OCI-M2 (cell line): Measurements from ENCODE around the gene CAMKV.
"Not testable (repeated sequence)": the region's sequence is repeated elsewhere in the genome, so short reads cannot be mapped to it uniquely, and the experiment has no call there.

ENCODE experiments used
- DNase-seq: peaks from one replicate; lab custom pipeline; 2025; ENCODE audit not compliant: unreplicated experiment; lab: John Stamatoyannopoulos, UW

Gene CAMKV, protein sequence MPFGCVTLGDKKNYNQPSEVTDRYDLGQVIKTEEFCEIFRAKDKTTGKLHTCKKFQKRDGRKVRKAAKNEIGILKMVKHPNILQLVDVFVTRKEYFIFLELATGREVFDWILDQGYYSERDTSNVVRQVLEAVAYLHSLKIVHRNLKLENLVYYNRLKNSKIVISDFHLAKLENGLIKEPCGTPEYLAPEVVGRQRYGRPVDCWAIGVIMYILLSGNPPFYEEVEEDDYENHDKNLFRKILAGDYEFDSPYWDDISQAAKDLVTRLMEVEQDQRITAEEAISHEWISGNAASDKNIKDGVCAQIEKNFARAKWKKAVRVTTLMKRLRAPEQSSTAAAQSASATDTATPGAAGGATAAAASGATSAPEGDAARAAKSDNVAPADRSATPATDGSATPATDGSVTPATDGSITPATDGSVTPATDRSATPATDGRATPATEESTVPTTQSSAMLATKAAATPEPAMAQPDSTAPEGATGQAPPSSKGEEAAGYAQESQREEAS

DNA sequence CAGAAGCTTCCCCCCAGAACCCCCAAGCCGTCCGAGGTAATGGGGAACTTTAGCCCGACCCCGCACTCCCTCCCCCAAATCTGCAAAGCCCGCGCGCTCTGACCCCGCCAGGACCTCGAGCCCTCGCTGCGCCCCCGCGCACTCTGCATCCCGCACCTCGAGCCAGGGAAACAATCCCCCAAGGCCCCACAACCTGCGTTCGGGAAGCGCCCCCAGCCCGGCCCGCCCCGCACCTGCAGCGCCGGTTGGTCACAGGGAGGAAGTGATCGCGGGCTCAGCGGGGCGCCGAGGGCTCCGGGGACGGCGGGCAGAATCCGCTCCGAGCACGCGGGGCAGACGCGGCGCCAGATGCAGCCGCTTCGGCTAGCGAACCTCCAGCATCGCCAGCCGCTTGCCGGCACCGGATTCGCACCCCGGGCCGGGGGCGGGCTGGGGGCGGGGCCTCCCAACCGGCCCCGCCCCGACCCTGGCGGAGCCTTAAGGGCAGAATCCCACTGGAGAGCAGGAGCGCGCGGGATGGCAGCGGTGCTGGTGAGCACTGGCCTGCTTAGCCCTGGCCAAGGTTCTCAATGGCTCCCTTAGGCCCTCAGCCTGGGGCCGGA lies at the start of gene CAMKV:
Gene CAMKV, minus strand, starts transcription at position 382 of the 602 bp plus-strand sequence. CDS start 7,518 bp downstream, outside the sequence.
- DNase-seq = no peak

DNA sequence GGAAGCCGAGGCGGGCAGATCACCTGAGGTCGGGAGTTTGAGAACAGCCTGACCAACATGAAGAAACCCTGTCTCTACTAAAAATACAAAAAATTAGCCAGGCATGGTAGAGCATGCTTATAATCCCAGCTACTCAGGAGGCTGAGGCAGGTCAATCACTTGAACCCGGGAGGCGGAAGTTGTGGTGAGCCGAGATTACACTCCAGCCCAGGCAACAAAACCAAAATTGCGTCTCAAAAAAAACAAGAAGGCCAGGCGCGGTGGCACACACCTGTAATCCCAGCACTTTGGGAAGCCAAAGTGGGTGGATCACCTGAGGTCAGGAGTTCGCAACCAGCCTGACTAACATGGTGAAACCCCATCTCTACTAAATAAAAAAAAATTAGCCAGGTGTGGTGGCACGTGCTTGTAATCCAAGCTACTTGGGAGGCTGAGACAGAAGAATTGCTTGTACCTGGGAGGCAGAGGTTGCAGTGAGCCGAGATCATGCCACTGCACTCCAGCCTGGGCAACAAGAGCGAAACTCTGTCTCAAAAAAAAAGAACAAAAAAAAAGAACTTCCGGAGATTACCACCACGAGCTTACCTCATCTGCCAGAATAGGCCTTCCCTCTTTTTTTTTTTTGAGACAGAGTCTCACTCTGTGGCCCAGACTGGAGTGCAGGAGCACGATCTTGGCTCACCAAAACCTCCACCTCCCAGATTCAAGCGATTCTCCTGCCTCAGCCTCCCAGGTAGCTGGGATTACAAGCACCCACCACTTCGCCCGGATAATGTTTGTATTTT lies 48.3 kb upstream of the CAMKV start:
- not testable (repeated sequence) for DNase-seq

DNA sequence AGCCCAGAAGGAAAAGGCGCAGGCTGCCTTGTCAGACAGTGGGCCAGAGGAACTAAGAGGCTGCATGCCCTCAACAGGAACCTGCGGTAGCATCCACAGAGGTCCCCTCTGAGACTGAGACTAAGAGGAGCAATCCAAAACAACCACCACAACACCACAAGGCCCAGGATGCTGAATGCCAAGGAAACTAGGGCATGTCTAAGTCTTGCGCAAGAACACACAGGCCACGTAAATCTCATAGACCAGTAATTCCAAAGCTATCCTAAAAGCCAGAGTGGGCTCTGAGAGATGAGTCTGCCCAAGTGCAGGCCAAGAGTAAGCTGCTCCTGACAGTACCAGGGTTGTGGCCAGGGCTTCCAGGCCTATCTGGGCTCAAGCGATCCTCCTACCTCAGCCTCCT lies 47.0 kb upstream of the CAMKV start:
- no peak for DNase-seq

DNA sequence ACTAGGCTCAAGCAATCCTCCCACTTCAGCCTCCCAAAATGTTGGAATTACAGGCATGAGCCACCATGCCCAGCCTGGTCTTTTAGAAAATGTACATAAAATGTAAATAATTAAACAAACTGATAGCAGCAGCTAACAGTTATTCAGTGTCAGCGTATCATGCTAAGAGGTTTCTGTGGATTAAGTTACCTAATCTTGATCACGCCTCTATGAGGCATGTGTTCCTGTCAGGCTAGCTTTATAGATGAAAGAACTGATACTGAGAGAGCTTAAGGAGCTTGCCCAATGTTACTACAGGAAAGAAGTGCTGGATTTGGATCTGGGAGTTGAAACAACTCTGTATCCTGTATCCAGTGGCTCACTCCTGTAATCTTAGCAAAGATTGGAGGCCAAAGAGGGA lies 45.2 kb upstream of the CAMKV start:
- no peak for DNase-seq

DNA sequence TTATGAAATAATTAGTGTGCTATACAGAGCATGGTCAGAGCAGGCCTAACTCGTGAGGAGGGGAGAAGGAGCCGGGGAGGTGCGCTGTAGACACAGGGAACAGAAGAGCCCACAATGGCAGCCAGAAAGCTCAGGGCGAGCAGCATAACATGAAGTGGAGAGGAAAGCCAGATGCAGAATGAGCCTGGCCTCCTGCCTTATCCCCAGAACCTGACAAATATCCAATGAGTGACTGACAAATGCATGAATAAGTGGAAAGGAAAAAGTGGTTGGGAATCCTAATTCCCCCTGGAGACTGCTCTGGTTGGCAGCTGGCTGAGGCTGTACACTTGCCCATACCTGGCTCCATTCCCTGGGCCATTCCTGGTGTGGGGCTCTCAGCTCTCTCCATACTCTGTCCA lies 43.2 kb upstream of the CAMKV start:
- no peak for DNase-seq

DNA sequence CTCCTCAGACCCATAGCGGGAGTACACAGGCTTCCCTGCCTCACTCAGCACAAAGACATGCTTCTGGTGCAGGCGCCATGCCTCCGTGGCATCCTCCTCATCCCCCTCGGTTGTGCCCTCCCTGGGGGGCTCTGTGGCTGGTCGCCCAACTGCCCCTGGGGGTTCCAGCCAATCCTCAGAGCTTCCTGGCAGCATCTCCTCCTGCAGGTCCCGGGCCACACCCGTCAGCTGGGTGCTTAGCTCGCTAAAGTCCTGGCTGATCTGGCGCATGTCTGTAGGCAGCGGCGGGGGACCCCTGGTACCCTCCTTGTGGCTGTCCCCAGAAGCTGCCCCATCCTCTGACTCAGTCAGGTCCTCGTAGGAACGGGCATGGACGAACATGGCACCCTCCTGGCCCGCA lies 41.9 kb upstream of the CAMKV start:
- DNase-seq = no peak

DNA sequence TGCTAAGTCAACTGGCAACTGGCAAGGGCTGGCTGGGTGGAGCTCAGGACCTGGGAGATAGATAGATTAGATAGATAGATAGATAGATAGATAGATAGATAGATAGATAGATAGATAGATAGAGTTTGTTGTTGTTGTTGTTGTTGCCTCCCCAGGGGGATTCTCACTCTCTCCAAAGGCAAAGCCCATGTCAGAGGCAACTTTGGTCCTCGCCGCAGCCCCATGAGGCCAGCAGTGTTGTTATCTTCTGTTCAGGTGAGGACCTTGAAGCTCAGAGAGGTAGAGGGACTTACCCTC lies 41.4 kb upstream of the CAMKV start:
- no peak for DNase-seq

DNA sequence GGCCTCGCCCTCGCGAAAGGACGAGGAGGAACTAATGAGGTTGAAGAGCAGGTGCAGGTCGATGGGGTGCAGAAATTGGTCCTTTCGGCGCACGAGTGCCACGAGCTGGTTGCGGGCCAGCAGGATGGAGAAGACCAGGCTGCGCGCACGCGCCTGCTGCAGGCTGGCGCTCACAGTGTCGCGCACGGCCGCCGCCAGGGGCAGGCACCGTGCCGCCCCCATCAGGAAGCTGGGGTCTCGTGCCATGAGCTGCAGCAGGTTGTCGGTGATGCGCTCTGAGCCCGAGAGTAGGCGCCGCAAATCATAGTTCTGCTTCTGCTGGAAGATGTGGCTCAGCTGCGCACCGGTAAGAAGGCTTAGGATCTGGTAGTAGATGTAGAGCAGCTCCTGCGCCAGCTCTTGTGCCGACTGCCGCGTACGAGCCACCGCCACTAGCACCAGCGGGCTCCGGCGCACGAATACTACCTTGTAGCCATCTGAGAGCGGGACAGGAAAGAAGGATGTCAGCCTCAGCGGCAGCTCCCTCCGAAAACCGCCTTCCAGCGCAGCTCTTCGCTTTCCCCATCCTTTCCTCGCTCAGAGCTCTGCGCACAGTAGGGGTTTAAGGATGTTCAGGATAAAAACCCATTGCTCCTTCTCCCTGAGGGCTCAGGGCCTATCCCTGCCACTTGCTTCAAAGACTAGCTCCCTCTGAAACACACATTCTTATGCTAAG lies 40.9 kb upstream of the CAMKV start:
- DNase-seq = no peak

DNA sequence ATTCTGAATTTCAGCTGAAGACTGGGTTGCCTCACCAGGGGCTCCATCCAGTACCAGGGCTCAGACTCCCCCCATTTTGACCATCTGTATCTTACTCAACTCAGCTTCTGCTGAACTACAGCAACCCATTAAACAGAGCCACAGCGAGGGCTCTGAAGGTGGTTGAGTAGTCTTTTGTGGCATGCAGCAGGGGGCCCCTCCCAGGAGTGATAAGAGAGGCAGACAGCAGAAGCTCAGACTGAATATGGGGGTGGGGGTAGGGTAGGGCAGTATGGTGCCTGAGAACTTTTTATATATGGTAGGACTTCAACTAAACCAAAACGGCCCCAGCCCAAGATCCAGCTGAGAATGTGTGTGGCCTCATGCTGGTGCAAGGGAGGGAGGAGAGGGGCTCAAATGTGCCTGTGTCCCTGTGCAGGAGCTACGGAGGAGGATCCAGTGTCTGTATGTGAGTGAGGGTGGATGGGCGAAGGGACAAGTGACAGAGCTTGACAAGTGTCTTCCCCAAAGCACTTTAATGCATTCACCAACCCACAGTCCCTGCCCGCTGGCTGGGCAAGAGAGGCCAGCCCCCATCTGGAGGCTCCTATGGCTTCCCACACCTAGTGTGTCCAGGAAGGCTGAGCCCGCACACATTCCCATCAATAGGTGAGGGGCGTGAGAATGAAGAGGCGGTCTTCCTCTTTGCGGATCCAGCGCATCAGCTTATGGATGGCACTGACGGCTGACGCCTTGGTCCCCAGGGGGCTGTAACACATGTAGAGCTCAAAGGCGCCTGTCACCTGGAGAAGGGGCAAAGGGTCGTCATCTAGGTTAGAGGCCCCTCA lies 38.9 kb upstream of the CAMKV start:
- no peak for DNase-seq

DNA sequence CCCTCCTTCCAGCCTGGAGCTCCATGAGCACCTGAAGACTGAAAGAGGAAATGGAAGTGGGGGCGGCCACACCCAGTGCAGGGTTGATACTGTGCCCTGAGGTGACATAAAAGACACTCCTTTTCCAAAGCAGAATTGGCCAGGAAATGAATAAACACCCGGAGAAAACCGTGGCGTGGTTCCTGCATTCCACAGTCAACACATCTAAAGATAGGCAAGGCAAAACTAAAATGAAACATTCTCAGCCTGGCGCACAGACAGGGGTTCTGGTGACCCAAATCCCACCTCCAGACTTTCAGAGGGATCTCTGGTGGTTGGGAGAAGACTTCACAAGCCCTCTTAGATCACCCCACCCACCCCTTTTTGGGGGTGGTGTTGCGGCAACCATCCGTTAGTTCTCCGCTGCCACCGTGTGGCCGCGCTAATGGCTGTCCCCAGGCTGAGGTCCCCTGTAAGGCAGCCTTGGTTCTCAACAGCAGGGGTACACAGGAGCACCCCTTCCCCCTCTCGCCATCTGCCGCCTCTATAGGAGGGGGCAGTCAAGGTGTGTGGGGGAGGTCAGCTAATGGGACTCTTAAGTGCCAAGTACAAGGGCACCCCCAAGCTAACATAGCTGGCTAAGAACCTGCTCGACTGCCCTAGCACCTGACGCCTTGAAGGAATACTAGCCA lies 36.5 kb upstream of the CAMKV start:
- no peak for DNase-seq

DNA sequence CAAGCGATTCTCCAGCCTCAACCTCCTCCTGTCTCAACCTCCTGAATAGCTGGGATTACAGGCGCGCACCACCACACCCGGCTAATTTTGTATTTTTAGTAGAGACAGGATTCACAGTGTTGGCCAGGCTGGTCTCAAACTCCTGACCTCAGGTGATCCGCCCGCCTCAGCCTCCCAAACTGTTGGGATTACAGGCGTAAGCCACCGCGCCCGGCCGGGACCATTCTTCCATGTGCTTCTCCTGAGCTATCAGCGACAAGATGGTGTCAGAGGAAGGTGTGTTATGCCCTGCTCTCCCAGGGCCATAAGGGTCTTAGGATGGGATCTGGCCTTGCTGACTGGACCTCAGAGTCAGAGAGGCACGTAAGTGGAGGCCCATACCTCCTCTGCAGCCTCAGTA lies 34.7 kb upstream of the CAMKV start:
- not testable (repeated sequence) for DNase-seq

DNA sequence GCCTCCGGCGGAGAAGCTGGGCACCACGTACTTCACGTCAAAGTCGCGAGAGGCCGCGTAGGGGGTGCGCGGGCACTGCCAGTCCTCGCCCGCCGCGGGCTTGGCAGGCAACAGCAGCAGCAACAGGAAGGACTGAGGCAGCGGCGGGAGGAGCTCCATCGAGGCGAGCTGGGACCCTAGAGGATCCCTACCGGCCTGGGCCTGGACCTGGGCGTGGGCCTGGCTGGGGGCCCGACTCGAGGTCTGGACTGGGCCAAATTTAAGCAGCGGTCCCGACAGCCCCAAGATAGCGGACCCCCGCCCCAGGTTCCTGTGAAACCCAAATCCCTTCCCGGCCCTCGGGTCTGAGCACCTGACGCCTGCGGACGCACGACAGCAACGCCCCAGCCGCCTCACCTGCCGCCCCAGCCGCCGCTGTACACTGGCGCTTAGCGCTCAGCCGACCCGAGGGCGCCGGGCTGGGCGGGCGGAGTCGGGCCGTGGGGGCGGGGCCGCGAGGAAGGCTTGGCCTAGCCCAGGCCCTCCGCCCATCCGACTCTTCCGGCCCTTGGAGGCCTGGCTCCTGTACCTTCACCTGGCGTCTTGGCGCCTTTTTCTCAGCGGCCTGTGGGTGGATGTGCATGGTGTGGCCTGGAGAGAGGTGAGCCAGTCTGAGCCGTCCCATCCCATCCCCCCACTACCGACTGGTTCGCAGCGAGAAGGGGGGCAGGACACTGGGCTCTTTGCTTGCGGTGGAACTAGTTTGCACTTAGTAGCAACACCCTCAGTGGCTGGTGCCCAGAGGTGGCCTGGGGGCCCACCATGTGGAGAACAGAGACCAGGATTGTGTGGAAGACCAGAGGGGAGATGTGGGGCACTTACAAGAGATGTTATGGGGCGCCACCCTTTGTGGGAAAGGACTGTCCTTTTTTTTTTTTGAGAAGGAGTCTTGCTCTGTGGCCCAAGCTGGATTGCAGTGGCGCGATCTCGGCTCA lies 34.0 kb upstream of the CAMKV start, which contains the start of gene MST1R:
Gene MST1R, minus strand, starts transcription at position 423 of the 974 bp plus-strand sequence. Its CDS starts 264 bp downstream, at position 159.
- no peak for DNase-seq

DNA sequence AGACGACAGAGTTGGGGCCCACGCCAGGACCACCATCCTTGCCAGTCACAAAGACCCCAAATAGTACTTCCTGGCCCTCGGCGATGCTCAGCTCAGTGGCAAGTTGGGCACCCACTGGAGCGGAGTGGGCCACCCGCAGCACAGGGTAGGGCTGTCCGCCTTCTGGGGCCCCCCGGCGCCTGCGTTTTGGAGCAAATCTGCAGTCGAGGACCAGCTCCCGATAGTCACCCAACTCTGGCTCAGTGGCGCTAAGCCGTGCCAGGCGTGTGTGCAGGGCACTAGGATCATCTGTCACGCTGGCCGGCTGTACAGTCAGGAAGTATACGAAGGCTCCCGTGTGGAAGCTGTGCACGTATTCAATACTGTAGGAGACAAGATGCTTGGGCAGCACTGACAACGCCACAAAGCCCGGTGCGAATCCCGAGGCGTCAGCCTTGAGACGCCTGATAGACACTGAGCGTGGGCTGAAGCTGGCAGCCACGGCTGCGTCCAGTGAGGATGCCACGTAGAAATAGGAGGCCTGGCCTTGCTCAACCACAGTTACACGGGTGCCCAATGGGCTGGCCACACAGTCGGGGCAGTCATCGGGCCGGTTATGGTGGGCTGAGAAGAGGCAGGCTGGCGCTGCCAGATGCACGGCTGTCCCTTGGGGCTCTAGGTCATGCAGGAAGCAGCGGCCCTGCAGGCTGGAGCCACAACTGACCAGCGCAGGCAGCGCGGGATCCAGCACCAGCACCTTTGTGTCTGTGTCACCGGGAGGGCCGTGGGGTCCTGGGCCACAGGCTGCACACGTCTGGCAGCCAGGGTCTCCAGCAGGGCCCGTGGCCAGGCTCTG lies 33.0 kb upstream of the CAMKV start:
- DNase-seq = no peak

DNA sequence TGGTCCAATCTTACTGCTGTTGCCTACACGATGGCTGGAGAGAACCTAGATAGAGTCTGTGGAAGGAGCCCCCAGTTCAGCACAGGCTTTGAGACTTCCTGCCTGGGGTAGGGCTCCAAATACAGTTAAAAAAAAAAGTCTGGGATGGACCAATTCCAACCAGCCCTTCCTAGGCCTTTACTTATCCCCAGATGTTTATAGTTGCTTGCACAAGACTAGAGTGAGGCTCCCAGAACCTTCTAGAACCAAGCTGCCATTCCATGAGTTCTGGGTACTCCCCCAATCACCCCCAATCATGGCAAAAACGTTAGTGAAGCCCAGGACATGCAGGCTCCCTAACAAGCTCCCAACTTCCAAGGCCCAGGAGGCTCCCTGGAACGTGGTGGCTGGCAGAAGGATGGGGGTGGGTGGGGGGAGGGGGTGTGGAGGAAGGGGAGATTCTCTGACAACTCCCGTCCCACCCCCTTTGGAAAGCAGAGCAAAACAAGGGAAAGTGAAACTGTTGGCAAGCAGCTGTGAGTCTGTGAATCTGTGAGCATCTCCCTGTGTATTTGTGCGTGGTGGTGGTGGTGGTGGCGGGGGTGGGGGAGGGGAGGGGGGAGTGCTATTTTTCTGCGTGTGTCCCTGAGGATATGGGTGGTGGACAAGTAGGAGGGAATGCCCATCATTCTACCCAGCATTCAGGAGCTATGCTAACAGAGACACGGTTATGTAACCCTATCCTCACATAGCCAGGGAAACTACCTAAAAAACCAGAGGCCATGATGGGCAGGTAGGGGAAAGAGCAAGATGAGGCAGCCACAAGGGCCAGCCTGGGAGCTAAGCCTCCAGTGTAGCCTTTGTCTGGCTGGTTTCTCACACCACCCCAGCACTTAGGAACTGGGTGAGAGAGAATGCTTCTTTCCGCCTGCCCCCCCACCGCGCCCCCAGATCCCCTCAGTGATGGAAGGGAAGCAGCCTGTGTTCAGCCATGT lies 31.9 kb upstream of the CAMKV start:
- no peak for DNase-seq

DNA sequence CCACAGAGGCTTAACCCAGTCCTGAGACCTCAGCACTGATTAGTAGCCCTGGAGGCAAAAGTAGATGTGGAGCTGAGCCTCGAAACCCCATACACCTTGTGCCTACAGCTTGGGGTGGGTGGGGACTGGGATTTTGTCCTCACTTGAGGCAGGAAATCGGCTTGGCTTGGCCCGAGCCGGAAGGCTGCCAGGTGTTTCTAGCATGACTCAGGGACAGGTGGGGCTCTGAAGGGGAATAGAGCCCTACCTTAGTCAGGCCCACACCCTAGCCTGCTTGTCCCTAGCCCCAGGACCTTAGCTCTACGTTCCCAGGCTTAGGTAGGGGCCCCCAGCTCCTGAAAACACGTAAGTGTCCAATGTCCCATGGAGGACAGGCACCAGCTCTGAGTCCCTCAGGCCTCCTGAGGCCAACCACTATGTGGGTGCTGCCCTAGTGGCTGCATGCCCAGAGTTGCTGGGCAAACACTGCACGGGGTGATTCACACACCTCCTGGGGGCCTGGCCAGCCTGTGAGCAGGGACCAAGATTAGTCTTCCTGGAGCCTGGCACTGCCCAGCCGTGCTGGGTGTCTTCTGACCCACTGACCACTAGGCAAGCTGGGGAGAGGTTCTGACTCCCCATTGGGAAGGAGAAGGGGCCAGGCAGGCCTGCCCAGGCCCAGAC lies 30.9 kb upstream of the CAMKV start:
- no peak for DNase-seq

DNA sequence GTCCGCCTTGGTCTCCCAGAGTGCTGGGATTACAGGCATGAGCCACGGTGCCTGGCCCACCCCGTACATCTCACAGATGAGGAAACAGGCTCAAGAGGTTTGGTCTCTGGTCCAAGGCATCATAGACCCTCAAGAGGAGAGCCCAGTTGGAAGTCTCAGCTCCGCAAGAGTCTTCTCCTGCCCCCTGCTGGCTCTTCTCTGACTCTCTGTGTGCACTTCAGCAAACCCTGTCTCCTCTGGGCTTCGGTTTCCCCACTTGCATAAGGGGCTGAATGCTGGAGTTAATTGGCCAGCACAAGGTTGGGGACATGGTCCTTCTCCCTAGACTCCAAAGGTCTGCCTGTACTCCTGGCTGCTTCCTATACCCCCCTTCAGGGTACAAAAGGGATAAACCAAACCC lies 30.1 kb upstream of the CAMKV start:
- no peak for DNase-seq
